Prostate gland (tissue), 2 donors: ENCODE measurements around the gene CASKIN1.

Experiments
- POLR2AphosphoS5 ChIP-seq: sonication (generic); formaldehyde crosslinking; IDR thresholded peaks from one replicate; pipeline ENCODE4 v1.6.1; 2017; ENCODE audit warnings: antibody characterized with exemption
- TF ChIP-seq, protein P1 (sequence below), 4 experiments: fragments of 200-600 bp in 2 of 4; fragments of 450-650 bp in 2 of 4; sonication (generic) in 2 of 4; IDR thresholded peaks; 1 replicate in 3 of 4; 2 replicates in 1 of 4; pipeline ENCODE4 v1.5.1; 2016 to 2019; ENCODE audit warnings: antibody characterized with exemption in 4 of 4, mild to moderate bottlenecking in 2 of 4, moderate library complexity in 2 of 4

DNA sequence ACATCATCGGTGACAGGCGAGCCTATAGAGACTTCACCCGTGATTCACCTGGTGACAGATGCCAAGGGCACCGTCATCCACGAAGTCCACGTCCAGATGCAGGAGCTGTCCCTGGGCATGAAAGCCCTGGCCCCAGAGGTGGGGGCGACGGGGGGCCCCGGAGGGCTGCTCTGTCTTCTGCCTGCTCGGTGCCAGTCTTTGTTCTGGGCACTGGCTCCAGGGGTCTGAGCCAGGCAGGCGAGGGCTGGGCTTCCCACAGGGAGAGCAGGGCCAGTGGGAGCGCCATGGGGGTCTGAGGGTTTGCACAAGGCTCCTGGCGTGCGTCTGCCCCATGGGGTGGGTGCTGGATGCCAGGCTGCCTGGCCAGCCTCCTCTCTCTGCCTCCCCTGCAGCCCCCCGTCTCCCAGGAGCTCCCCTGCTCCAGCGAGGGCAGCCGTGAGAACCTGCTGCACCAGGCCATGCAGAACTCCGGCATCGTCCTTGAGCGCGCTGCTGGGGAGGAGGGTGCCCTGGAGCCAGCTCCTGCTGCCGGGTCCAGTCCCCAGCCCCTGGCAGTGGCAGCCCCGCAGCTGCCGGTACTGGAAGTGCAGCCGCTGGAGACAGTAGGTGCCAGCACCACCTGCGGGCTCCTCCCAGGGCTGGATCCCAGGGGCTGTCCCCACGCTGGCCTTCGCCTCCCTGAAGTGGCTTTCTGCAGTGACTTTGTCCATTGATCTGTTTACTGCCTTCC is 36.8 kb upstream of the CASKIN1 start:
- TF ChIP-seq, protein P1, sequence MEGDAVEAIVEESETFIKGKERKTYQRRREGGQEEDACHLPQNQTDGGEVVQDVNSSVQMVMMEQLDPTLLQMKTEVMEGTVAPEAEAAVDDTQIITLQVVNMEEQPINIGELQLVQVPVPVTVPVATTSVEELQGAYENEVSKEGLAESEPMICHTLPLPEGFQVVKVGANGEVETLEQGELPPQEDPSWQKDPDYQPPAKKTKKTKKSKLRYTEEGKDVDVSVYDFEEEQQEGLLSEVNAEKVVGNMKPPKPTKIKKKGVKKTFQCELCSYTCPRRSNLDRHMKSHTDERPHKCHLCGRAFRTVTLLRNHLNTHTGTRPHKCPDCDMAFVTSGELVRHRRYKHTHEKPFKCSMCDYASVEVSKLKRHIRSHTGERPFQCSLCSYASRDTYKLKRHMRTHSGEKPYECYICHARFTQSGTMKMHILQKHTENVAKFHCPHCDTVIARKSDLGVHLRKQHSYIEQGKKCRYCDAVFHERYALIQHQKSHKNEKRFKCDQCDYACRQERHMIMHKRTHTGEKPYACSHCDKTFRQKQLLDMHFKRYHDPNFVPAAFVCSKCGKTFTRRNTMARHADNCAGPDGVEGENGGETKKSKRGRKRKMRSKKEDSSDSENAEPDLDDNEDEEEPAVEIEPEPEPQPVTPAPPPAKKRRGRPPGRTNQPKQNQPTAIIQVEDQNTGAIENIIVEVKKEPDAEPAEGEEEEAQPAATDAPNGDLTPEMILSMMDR (IDR thresholded peaks at IDR 0.05) = no peak
- no peak for TF ChIP-seq POLR2AphosphoS5
